MM.1S (cell line): ENCODE results near the gene RASGRP4.

Source experiments
- DNase-seq: peaks from one replicate; pipeline ENCODE4 v3.0.0-alpha.2; 2015
- H2AFZ ChIP-seq: fragments of 300-600 bp; sonication (generic); 2 replicates; pipeline ENCODE4 v1.6.0; 2016; ENCODE audit warnings: antibody characterized with exemption, low read length
- H3F3A ChIP-seq: fragments of 300-600 bp; sonication (generic); 2 replicates; pipeline ENCODE4 v1.6.1; 2016; ENCODE audit warnings: mild to moderate bottlenecking, antibody characterized with exemption, low read length, moderate library complexity, mixed read lengths; ENCODE audit not compliant: insufficient read depth
- H3K27ac ChIP-seq: fragments of 300-600 bp; sonication (generic); 2 replicates; pipeline ENCODE4 v1.5.1; 2016; ENCODE audit warnings: mild to moderate bottlenecking, low read length
- H3K27me3 ChIP-seq: fragments of 300-600 bp; sonication (generic); replicated peaks from 2 replicates; pipeline ENCODE4 v1.6.0; 2016; ENCODE audit warnings: low read length; ENCODE audit not compliant: insufficient read depth
- H3K36me3 ChIP-seq: fragments of 300-600 bp; sonication (generic); replicated peaks from 2 replicates; pipeline ENCODE4 v1.6.1; 2016; ENCODE audit warnings: mild to moderate bottlenecking, low read length, mixed read lengths; ENCODE audit not compliant: insufficient read depth
- H3K4me1 ChIP-seq: fragments of 300-600 bp; sonication (generic); 2 replicates; pipeline ENCODE4 v1.6.1; 2016; ENCODE audit warnings: low read length, mixed read lengths
- H3K4me2 ChIP-seq: fragments of 300-600 bp; sonication (generic); 2 replicates; pipeline ENCODE4 v1.6.0; 2016; ENCODE audit warnings: low read depth, low read length
- H3K4me3 ChIP-seq: fragments of 300-600 bp; sonication (generic); 2 replicates; pipeline ENCODE4 v1.5.1; 2016; ENCODE audit warnings: low read length, mixed read lengths
- H3K79me2 ChIP-seq: fragments of 300-600 bp; sonication (generic); 2 replicates; pipeline ENCODE4 v1.6.1; 2016; ENCODE audit warnings: mixed run types, low read length, mixed read lengths
- H3K9ac ChIP-seq: fragments of 300-600 bp; sonication (generic); 2 replicates; pipeline ENCODE4 v1.6.1; 2016; ENCODE audit warnings: low read length, mixed read lengths
- H3K9me2 ChIP-seq: fragments of 300-600 bp; sonication (generic); replicated peaks from 2 replicates; pipeline ENCODE4 v1.6.1; 2016; ENCODE audit warnings: mild to moderate bottlenecking, low read length, mixed read lengths; ENCODE audit not compliant: insufficient read depth
- H3K9me3 ChIP-seq: fragments of 300-600 bp; sonication (generic); replicated peaks from 2 replicates; pipeline ENCODE4 v1.6.1; 2016; ENCODE audit warnings: mild to moderate bottlenecking, low read length, mixed read lengths; ENCODE audit not compliant: insufficient read depth
- H4K20me1 ChIP-seq: fragments of 300-600 bp; sonication (generic); 2 replicates; pipeline ENCODE4 v1.6.1; 2016; ENCODE audit warnings: mild to moderate bottlenecking, low read length, moderate library complexity, mixed read lengths; ENCODE audit not compliant: insufficient read depth
- CTCF ChIP-seq: fragments of 300-600 bp; sonication (generic); IDR thresholded peaks from 2 replicates; pipeline ENCODE4 v1.5.1; 2016; ENCODE audit warnings: antibody characterized with exemption, low read length, mixed read lengths
- EZH2 ChIP-seq: fragments of 300-600 bp; sonication (generic); optimal IDR thresholded peaks from 2 replicates; pipeline ENCODE3; 2017; ENCODE audit warnings: low read depth, mild to moderate bottlenecking, antibody characterized with exemption, low read length, mixed read lengths
- EZH2phosphoT487 ChIP-seq: fragments of 300-600 bp; sonication (generic); IDR thresholded peaks from 2 replicates; pipeline ENCODE4 v1.6.1; 2018; ENCODE audit warnings: antibody characterized with exemption, low read length

Gene RASGRP4

GRCh38 chr19:38395381-38396114 lies 30.5 kb downstream of the RASGRP4 start:
- TF ChIP-seq EZH2 (no peak), CTCF (no peak), EZH2phosphoT487 (no peak)
- H3K4me2 ChIP-seq = no peak overlapping the region
- H3K79me2 ChIP-seq = no peaks in the 10 kb centered on the region
- no peaks in the 10 kb centered on the region for H3K36me3 ChIP-seq
- no peaks in the 10 kb centered on the region for H3F3A ChIP-seq
- no peaks in the 10 kb centered on the region for H3K9me2 ChIP-seq
- no peaks in the 10 kb centered on the region for H4K20me1 ChIP-seq
- H3K27ac ChIP-seq = no peak overlapping the region
- no peak for DNase-seq
- H3K27me3 ChIP-seq = peaks cover 92% of the 10 kb centered on the region
- no peak overlapping the region for H2AFZ ChIP-seq
- H3K9me3 ChIP-seq = no peaks in the 10 kb centered on the region
- H3K4me1 ChIP-seq = no peaks in the 10 kb centered on the region
- H3K9ac ChIP-seq = no peak overlapping the region
- H3K4me3 ChIP-seq = no peak overlapping the region

- no peaks in the 10 kb centered on the region for H3K36me3 ChIP-seq
- 0 out of 2 replicates have a peak overlapping the region, but pooled peaks have one; percentile 27 for H2AFZ ChIP-seq
- TF ChIP-seq CTCF = no peak
- TF ChIP-seq EZH2phosphoT487 = no peak
- no peak for TF ChIP-seq EZH2
- H3K27me3 ChIP-seq = peaks cover 89% of the 10 kb centered on the region
- peak overlapping the region; percentile 21; the same call in 1 of the 2 replicates for H3K4me2 ChIP-seq
- no peaks in the 10 kb centered on the region for H3F3A ChIP-seq
- H3K27ac ChIP-seq = no peak overlapping the region
- H3K9ac ChIP-seq = no peak overlapping the region
- H3K9me3 ChIP-seq = no peaks in the 10 kb centered on the region
- H4K20me1 ChIP-seq = no peaks in the 10 kb centered on the region
- no peaks in the 10 kb centered on the region for H3K4me1 ChIP-seq
- DNase-seq = no peak
- no peaks in the 10 kb centered on the region for H3K79me2 ChIP-seq
- H3K9me2 ChIP-seq = no peaks in the 10 kb centered on the region
- no peak overlapping the region for H3K4me3 ChIP-seq
Measured at GRCh38 chr19:38394488-38394887, 31.5 kb downstream of the RASGRP4 start.

- Histone ChIP-seq H3K9ac (no peak overlapping the region), H3F3A (no peaks in the 10 kb centered on the region), H3K27ac (no peak overlapping the region), H2AFZ (no peak overlapping the region), H3K4me2 (no peak overlapping the region), H3K27me3 (peaks cover 88% of the 10 kb centered on the region), H3K4me1 (0 out of 2 replicates have a peak, but pooled peaks cover 2% of the 10 kb centered on the region), H3K79me2 (no peaks in the 10 kb centered on the region), H3K9me3 (no peaks in the 10 kb centered on the region), H3K9me2 (no peaks in the 10 kb centered on the region), H3K36me3 (no peaks in the 10 kb centered on the region), H3K4me3 (no peak overlapping the region), H4K20me1 (no peaks in the 10 kb centered on the region)
- DNase-seq = no peak
- TF ChIP-seq EZH2 (no peak), EZH2phosphoT487 (no peak), CTCF (no peak)
Measured at GRCh38 chr19:38392707-38393308, 33.2 kb downstream of the RASGRP4 start.
